Measurements from ENCODE around the gene TEX30. TPM values are rescaled to one million over a fixed set of nuclear protein-coding genes. Genes with fewer than 3 reads are reported as not detected.

The TEX30 gene
- total RNA-seq, 1 experiment from 2014 or later: 13.1 TPM

GRCh38 chr13:102779436-102780159, 6.0 kb upstream of the TEX30 start:
- peaks cover 2% of the 10 kb centered on the region; the same call in 1 of the 2 replicates for H3K27me3 Mint-ChIP-seq (ENCODE audit: low read depth)
- no peak overlapping the region for H3K4ac ChIP-seq (ENCODE audit: low read depth, low read length)
- no peak overlapping the region for H3K23ac ChIP-seq (ENCODE audit: insufficient read length, low read depth, low read length)
- H3K56ac ChIP-seq (ENCODE audit: insufficient read length, low read depth, low read length): no peak overlapping the region
- no peaks in the 10 kb centered on the region; the same call in 1 of the 2 replicates for H3K4me1 ChIP-seq (ENCODE audit: insufficient read depth, low read length)
- H2BK120ac ChIP-seq (ENCODE audit: low read depth, low read length, poor library complexity, severe bottlenecking): no peak overlapping the region
- H3K9ac ChIP-seq (ENCODE audit: extremely low read depth, insufficient read length, low read length): no peak overlapping the region
- no peaks in the 10 kb centered on the region for H3K79me2 ChIP-seq (ENCODE audit: insufficient read depth, low read length)
- no peak overlapping the region for H3K14ac ChIP-seq (ENCODE audit: insufficient read depth, low read length)
- peaks cover 12% of the 10 kb centered on the region in 2 experiments for H3K4me1 Mint-ChIP-seq
- peaks cover 28 to 29% (median 29%) of the 10 kb centered on the region in 3 experiments for H3K36me3 Mint-ChIP-seq (ENCODE audit: insufficient read depth in 1 of 3, low read depth in 3 of 3)
- no peaks in the 10 kb centered on the region for H4K20me1 ChIP-seq (ENCODE audit: control insufficient read depth, insufficient read depth, insufficient read length)
- no peak overlapping the region for H3T11ph ChIP-seq (ENCODE audit: low read length)
- H2BK12ac ChIP-seq (ENCODE audit: insufficient read length, low read depth, low read length): no peak overlapping the region
- no peaks in the 10 kb centered on the region for H3K79me1 ChIP-seq (ENCODE audit: insufficient read depth, low read depth, low read length, poor library complexity, severe bottlenecking)
- H2BK5ac ChIP-seq (ENCODE audit: insufficient read length, low read length): no peak overlapping the region
- H3K4me3 Mint-ChIP-seq: no peak overlapping the region
- no peak overlapping the region for H3K27ac Mint-ChIP-seq
- H4K5ac ChIP-seq (ENCODE audit: insufficient read length, low read depth, low read length): no peak overlapping the region
- H2AFZ ChIP-seq (ENCODE audit: low read length): no peak overlapping the region
- TF ChIP-seq CTCF (conservative IDR thresholded peaks at IDR 0.05): no peak
- DNase-seq: no peak
- peaks cover 17 to 20% of the 10 kb centered on the region in 2 experiments for H3K9me3 Mint-ChIP-seq
- H3K27me3 ChIP-seq (ENCODE audit: insufficient read depth, low read length): no peaks in the 10 kb centered on the region
- H4K8ac ChIP-seq (replicated peaks; ENCODE audit: insufficient read length, low read depth, low read length): no peak overlapping the region
- no peak overlapping the region for H2BK15ac ChIP-seq (ENCODE audit: low read depth, low read length)
- no peak overlapping the region for H4K91ac ChIP-seq (ENCODE audit: insufficient read length, low read depth, low read length)
- H2AK5ac ChIP-seq (ENCODE audit: insufficient read length, low read length): no peak overlapping the region
- H3K4me2 ChIP-seq (ENCODE audit: insufficient read depth, insufficient read length, low read length): no peak overlapping the region
- no peaks in the 10 kb centered on the region for H3K9me3 ChIP-seq (ENCODE audit: control insufficient read depth, low read depth, low read length)
- WGBS (ENCODE audit: extremely low coverage, insufficient read length, low lambda C conversion rate): no CpG with 5 or more reads among the region's 5 CpGs
- no peak overlapping the region for H2BK20ac ChIP-seq (ENCODE audit: low read depth, low read length, poor library complexity, severe bottlenecking)
- no peak overlapping the region for H3K27ac ChIP-seq (ENCODE audit: insufficient read length, low read depth, low read length)
- H3K18ac ChIP-seq (ENCODE audit: insufficient read length, low read depth, low read length): no peak overlapping the region
- H3K23me2 ChIP-seq (ENCODE audit: insufficient read length, low read depth, low read length, poor library complexity, severe bottlenecking): no peaks in the 10 kb centered on the region

Data from H9 (cell line).